Cardiac fibroblast (primary cell): ENCODE data around the gene FBXO39.
"Not testable (repeated sequence)": the region's sequence is repeated elsewhere in the genome, so short reads cannot be mapped to it uniquely, and the experiment has no call there.

Experiments used
- DNase-seq, 2 donors: peaks; one replicate each; pipeline versions ENCODE4 v3.0.0 to v3.0.0-alpha.2; 2010; ENCODE audit warnings: low read depth in 2 of 2
- H3K4me3 ChIP-seq, 2 donors: replicated peaks in 1 of 2; 1 replicate in 1 of 2; 2 replicates in 1 of 2; pipeline ENCODE4 v1.5.1; 2011; ENCODE audit warnings: low read depth in 2 of 2, low read length in 2 of 2, mild to moderate bottlenecking in 2 of 2, moderate library complexity in 1 of 2
- TF ChIP-seq, protein P1 (sequence below): IDR thresholded peaks from one replicate; pipeline ENCODE4 v1.5.1; 2011; ENCODE audit warnings: low read depth, mild to moderate bottlenecking, low read length, inconsistent platforms

Gene FBXO39

DNA sequence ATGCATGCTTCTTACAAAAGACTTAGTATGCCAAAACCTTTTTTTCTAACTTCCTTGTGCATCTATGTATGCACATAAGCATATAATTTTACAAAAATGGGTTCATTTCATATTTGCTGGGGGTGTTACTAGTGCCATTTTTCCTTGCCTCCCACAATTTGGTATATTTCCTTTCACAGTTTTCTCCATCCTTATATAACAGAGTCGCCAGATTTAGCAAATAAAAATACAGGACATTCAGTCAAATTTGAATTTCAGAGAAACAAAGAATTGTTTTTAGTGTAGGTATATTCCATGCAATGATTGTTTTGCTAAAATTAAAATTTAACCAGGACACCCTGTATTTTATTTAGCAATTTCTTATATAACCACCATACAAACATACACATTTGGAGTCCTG lies 4.0 kb upstream of the FBXO39 start:
- no peak overlapping the region for H3K4me3 ChIP-seq
- TF ChIP-seq, protein P1, sequence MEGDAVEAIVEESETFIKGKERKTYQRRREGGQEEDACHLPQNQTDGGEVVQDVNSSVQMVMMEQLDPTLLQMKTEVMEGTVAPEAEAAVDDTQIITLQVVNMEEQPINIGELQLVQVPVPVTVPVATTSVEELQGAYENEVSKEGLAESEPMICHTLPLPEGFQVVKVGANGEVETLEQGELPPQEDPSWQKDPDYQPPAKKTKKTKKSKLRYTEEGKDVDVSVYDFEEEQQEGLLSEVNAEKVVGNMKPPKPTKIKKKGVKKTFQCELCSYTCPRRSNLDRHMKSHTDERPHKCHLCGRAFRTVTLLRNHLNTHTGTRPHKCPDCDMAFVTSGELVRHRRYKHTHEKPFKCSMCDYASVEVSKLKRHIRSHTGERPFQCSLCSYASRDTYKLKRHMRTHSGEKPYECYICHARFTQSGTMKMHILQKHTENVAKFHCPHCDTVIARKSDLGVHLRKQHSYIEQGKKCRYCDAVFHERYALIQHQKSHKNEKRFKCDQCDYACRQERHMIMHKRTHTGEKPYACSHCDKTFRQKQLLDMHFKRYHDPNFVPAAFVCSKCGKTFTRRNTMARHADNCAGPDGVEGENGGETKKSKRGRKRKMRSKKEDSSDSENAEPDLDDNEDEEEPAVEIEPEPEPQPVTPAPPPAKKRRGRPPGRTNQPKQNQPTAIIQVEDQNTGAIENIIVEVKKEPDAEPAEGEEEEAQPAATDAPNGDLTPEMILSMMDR = no peak
- DNase-seq = no peak

DNA sequence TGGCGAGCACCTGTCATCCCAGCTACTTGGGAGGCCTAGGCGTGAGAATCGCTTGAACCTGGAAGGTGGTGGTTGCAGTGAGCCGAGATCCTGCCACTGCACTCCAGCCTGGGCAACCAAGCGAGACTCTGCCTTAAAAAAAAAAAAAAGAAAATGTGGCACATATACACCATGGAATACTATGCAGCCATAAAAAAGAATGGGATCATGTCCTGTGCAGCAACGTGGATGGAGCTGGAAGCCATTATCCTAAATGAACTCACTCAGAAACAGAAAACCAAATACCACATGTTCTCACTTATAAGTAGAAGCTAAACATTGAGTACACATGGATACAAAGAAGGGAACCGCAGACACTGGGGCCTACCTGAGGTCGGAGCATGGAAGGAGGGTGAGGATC lies 1.1 kb upstream of the FBXO39 start:
- H3K4me3 ChIP-seq, DNase-seq: not testable (repeated sequence)

DNA sequence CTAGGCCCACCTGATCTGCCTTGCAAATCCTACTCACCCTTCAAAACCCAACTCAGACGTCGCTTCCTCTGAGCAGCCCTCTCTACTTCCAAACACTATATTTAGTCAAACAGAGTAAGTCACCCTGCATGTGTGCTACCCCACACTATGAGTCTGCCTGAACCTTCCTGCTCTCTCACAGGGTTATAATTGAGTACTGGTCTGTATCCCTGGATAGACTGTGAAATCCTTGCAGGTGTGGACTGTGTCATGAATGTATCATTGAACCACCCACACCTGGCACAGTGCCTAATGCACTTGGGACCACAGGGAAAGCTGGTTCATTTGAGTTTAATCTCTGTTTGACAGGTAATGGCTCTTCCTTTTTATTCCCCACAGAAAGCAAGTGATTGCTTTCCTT lies 3.4 kb downstream of the FBXO39 start:
- DNase-seq = no peak
- TF ChIP-seq, protein P1 = no peak

DNA sequence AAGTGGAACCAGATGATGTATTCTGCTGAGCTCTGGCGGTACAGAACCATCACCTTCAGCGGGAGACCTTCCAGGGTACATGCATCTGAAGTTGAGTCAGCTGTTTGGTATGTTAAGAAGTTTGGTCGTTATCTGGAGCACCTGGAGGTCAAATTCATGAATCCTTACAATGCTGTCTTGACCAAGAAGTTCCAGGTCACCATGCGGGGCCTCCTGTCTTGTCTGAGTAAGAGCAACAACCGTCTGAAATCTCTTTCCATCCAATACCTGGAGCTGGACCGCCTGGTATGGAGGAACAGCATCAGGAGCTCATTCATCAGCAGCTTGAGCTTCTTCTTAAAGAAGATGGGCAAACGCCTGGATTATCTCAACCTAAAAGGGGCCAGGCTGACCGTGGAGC lies 4.0 kb downstream of the FBXO39 start:
- DNase-seq = no peak
- TF ChIP-seq, protein P1 = no peak
- no peak overlapping the region for H3K4me3 ChIP-seq

More for the DNA sequence above, 3.4 kb downstream of the FBXO39 start:
- no peak overlapping the region for H3K4me3 ChIP-seq

- TF ChIP-seq, protein P1 = no peak
Measured at GRCh38 chr17:6780886-6781285, 4.9 kb downstream of the FBXO39 start.

DNA sequence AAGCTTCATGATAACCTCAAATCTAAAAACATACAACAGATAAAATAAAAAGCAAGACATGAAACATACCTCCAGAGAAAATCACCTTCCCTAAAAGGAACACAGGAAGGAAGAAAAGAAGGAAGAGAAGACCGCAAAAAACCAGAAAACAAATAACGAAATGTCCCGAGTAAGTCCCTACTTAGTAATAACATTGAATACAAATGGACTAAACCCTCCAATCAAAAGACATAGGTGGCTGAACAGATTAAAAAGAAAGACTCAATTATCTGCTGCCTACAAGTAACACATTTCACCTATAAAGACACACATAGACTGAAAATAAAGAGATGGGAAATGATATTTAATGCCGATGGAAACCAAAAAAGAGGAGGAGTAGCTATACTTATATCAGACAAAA lies 6.2 kb downstream of the FBXO39 start:
- TF ChIP-seq, protein P1 = no peak
- no peak overlapping the region for H3K4me3 ChIP-seq
- no peak for DNase-seq

More at GRCh38 chr17:6780886-6781285, 4.9 kb downstream of the FBXO39 start:
- DNase-seq = no peak
- no peak overlapping the region for H3K4me3 ChIP-seq

GRCh38 chr17:6786618-6787017 lies 10.6 kb downstream of the FBXO39 start:
- peak overlapping the region in 1 of 2 donors; percentile 42 for H3K4me3 ChIP-seq
- peak; percentile 78 to 90 for DNase-seq

More at GRCh38 chr17:6786618-6787017, 10.6 kb downstream of the FBXO39 start:
- TF ChIP-seq, protein P1 = peak; percentile 25
